ENCODE data around the gene EHF.

Gene EHF

GRCh38 chr11:34647131-34647530 lies 26.2 kb downstream of the EHF start:
- no peak for DNase-seq

DNA sequence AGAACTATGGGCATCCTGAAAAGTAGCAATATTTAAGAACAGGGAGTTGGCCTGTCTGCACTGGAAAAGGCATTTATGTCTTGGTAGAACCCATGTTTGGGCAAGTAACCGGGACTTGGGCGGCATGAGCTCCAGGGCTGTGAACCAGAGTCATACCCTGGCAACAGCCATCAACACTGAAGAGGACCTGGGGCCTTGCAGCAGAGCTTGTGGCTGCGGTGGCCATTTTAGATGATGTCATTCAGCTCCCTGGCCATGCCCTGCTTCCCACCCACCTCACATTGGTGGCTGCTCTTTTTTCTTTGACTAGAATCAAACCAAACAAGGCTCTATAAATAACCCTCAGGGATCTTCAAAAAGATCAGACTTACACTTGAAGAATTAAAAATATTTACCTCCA lies 26.6 kb downstream of the EHF start:
- no peak for DNase-seq

GRCh38 chr11:34648036-34648435 lies 27.1 kb downstream of the EHF start:
- DNase-seq, result no peak

DNA sequence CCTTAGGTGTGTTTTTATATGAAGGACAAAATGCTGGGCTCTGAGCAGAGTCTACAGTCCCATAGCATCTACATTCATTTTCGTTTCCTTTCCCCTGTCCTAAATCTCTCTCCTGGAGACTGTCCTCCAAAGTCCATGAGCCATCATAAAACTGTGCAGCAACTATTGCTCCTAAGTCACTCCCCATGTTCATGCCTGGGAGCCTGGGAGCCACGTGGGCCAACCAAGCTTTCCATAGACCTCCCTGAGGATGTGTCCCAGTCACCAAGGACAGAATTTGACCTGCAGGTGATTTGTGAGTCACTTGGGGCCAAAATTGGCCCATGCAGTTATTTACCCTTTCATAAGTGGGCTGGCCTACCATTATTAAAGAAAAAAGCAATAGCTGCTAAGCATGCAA lies 28.7 kb downstream of the EHF start:
- no peak for DNase-seq

- DNase-seq, result no peak
Measured at GRCh38 chr11:34650528-34650927, 29.6 kb downstream of the EHF start.

GRCh38 chr11:34651551-34651950 lies 30.7 kb downstream of the EHF start:
- DNase-seq, result no peak

DNA sequence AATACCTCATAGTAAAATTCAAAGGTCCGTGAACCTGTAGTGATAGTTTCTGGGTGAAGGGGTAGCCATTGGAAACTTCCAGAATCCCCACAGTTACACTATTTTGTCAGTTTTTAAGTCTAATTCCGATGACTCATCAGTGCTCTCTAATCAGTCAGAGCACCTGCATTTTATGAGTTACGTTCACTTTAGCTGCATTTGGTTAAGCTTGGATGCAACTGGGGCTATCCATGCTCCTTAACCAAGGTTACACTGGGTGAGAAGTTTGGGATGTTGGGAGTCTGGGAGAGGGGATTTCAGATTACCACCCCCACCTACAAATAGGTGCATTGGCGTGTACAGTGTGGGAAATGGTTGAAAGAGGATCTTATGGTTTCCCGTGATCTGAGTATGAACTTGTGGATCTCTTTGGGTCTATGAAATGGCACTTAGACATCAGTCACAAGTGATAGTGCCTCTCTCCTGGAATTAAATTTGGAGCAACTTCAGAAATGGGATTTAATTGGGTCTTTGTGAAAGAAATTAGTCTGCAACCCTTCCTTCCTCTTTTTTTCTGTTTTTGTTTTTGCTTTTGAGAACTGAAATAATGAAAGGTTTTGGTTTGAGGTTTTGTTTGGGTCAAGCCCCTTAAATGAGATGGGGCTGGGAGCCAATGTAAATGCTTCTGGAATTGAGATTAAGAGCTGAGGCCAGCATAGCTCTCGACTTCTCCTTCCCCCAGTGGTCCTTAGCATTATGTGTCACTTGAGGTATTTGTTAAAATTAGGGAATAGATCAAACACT lies 31.5 kb downstream of the EHF start:
- DNase-seq, result no peak

DNA sequence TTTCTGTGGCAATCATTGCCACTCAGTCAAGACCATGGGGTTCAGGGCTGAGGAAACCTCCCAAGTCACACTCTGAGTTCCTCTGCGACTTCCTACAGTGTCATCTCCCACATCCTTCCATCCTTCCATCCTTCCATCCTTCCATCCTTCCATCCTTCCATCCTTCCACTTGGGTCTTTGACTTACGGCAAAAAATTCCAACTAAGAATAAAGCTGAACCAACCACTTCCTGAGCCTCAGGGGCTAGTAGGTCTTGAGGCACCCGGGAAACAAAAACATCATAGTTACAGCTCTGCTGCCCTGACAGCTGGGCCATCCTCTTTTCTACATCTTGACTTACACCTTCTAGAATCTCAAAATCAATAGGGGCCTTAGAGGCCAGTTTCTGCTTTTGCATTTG lies 32.1 kb downstream of the EHF start:
- no peak for DNase-seq

DNA sequence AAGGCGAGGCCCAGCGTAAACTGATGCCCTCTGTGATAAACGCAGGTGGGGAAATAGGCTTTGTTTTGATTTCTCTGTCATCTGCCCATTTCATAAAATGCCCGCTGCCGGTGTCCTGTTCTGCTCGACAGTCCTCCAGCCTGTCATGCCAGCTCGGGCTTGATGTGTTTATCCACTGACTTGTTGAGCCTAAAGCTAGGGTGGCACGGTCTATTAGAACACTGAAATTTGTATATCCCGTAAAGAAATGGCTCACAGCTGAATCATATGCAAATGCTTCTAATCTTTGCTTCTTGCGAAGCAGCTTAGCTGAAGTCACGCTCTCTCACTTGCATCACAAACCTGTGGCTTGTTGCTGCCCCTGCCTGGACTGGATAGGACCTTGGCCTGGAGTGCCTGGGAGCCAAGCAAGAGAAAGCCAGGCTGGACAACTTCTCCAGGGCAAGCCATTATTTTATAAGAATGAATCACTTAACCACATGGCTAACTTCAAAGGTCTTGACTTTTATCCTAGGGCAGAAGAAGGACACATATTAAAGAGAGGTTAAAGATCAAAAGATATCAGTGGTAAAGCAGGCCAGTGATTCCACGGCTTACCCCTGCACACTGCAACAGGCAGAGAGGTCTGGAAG lies 33.1 kb downstream of the EHF start:
- DNase-seq, result no peak

- DNase-seq, result no peak
Measured at GRCh38 chr11:34654483-34655334, 33.8 kb downstream of the EHF start.

GRCh38 chr11:34655335-34656008 lies 34.6 kb downstream of the EHF start:
- no peak for DNase-seq

GRCh38 chr11:34656062-34656720 lies 35.3 kb downstream of the EHF start:
- no peak for DNase-seq

GRCh38 chr11:34658071-34659015 lies 37.5 kb downstream of the EHF start:
- DNase-seq, result no peak

GRCh38 chr11:34659096-34659733 lies 38.3 kb downstream of the EHF start:
- DNase-seq, result no peak

DNA sequence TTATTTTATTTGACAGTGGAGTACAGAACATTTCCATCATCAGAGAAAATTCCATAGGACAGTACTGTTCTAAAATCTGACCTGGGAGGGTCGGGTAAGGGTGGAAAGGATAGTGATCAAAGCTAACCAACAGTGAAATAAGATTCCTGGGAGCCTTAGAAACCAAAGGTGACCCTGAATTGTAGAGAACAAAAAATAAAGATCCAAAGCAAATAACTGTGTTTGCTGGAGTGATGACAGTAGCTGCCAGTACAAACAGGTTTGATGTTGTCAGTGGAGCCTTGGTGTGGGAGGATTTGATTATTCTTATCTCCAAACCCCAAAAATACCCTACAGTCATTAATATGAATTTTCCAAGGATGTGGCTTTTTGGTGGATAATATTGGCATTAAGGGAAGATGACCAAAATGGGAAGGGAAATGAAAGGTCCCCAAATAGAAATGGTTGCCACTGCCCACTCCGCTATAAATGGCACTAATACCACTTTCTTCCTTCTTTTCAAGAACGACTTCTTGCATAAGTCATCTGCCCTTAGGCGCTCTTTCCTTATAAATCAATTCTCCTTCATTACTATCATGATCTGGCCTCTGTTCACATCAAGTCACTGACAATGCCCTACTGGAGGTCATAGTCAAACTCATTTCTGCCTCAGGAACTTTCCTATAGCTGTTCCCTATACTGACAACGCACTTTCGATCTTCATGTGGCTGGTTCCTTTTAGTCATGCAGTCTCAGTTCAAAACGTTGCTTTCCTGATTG lies 44.4 kb downstream of the EHF start:
- no peak for DNase-seq

DNA sequence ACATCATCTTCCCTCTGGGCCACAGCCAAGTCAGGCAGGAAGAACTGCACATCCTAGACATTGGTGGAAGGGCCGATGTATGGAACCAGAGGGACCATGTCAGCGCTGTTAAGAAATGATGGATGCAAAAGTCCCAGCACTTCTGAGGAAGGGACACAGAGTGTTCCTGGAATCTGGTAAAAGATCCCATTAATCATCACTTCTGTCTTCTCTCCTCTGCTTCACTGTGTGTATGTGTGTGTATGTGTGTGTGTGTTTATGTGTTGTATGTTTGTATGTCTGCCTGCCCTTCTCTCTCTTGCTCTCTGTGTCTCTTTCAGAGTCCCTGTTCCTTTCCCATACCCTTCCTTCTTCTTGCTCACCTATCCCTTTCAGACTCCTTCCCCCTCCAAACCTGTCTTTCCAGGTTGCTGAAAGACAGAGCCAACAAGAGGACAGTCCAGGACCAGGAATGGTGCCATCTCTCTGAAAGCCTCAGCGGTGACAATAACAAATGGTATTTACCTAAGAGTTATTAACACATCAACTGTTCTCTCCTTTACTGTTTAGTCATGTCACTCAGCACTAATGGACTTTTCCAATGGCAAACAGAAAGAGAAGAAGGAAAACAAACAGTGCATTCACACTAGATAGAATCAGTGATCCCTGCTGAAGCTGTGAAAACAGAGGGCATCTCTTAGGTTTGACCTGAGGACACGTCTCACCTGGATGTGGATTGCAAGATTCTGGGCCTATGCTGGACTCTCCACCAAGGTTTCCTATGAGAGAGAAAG lies 47.1 kb downstream of the EHF start:
- DNase-seq, result no peak

DNA sequence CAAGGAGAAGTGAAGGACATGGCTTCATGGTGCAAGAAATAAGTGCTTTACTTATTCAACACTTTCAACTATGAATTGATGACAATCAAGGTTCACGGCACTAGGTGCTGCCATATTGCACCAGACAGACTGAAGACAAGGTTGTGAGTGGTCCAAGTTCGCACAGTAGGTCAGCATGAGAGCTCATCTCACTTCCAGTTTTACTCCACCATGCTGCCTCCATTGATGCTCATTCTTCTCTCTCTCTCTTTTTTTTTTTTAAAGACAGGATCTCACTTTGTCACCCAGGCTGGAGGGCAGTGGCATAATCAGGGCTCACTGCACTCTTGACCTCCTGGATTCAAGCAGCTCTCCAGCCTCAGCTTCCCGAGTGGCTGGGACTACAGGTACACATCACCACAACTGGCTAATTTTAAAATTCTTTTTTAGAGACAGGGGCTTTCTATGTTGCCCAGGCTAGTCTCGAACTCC lies 47.7 kb downstream of the EHF start:
- no peak for DNase-seq

GRCh38 chr11:34669458-34669857 lies 48.6 kb downstream of the EHF start:
- no peak for DNase-seq

GRCh38 chr11:34671117-34671516 lies 50.2 kb downstream of the EHF start:
- no peak for DNase-seq

Data from right forelimb (tissue), 1 donor.